NT2/D1 (cell line): ENCODE data around the gene ZHX3.

ENCODE experiments used
- YY1 ChIP-seq: IDR thresholded peaks from 2 replicates; pipeline ENCODE4 v1.6.1; 2011; ENCODE audit not compliant: insufficient read length, insufficient read depth
- ZNF274 ChIP-seq: IDR thresholded peaks from 2 replicates; pipeline ENCODE4 v1.6.1; 2011; ENCODE audit warnings: mild to moderate bottlenecking, low read depth, low read length

- no peak for TF ChIP-seq ZNF274
- no peak for TF ChIP-seq YY1
Measured at GRCh38 chr20:41286240-41286851, 31.2 kb downstream of the ZHX3 start.
